OCI-LY1 (cell line): Measurements from ENCODE around the gene PCAT7.

Source experiments
- H2AFZ ChIP-seq: fragments of 200-600 bp; sonication (generic), shearing (Covaris generic); 2 replicates; pipeline ENCODE4 v1.6.0; 2014; ENCODE audit warnings: antibody characterized with exemption, mild to moderate bottlenecking, low read length
- H3F3A ChIP-seq: fragments of 200-600 bp; sonication (generic), shearing (Covaris generic); 2 replicates; pipeline ENCODE4 v1.6.0; 2014; ENCODE audit warnings: mild to moderate bottlenecking, antibody characterized with exemption, low read length, moderate library complexity; ENCODE audit not compliant: insufficient read depth
- H3K27ac ChIP-seq: fragments of 200-600 bp; sonication (generic); 2 replicates; pipeline ENCODE4 v1.5.1; 2014; ENCODE audit warnings: low read length, mixed run types, mild to moderate bottlenecking, low read depth; ENCODE audit not compliant: poor library complexity, severe bottlenecking
- H3K27me3 ChIP-seq: fragments of 200-600 bp; sonication (generic); 2 replicates; pipeline ENCODE4 v1.6.0; 2014; ENCODE audit warnings: antibody characterized with exemption, mild to moderate bottlenecking, low read length, moderate library complexity; ENCODE audit not compliant: insufficient read depth
- H3K36me3 ChIP-seq: fragments of 200-600 bp; sonication (generic); 2 replicates; pipeline ENCODE4 v1.6.1; 2014; ENCODE audit warnings: mild to moderate bottlenecking, antibody characterized with exemption, low read length, moderate library complexity, mixed read lengths; ENCODE audit not compliant: insufficient read depth
- H3K4me1 ChIP-seq: fragments of 200-600 bp; sonication (generic); 2 replicates; pipeline ENCODE4 v1.5.1; 2014; ENCODE audit warnings: mild to moderate bottlenecking, low read length, moderate library complexity; ENCODE audit not compliant: insufficient read depth, severe bottlenecking
- H3K4me2 ChIP-seq: fragments of 200-600 bp; sonication (generic), shearing (Covaris generic); 2 replicates; pipeline ENCODE4 v1.6.1; 2014; ENCODE audit warnings: low read length
- H3K4me3 ChIP-seq: fragments of 200-600 bp; sonication (generic); 2 replicates; pipeline ENCODE4 v1.5.1; 2014; ENCODE audit warnings: low read length, low read depth, mild to moderate bottlenecking, mixed read lengths; ENCODE audit not compliant: poor library complexity, severe bottlenecking
- H3K79me2 ChIP-seq: fragments of 200-600 bp; shearing (Covaris generic); 2 replicates; pipeline ENCODE4 v1.6.1; 2016; ENCODE audit warnings: mixed run types, low read length, mixed read lengths; ENCODE audit not compliant: insufficient read depth
- H3K9ac ChIP-seq: fragments of 200-600 bp; sonication (generic), shearing (Covaris generic); 2 replicates; pipeline ENCODE4 v1.6.1; 2014; ENCODE audit warnings: mild to moderate bottlenecking, low read length, mixed read lengths
- H3K9me2 ChIP-seq: fragments of 200-600 bp; sonication (generic), shearing (Covaris generic); 2 replicates; pipeline ENCODE4 v1.6.1; 2014; ENCODE audit warnings: low read depth, mild to moderate bottlenecking, low read length, mixed read lengths
- H3K9me3 ChIP-seq: fragments of 200-600 bp; shearing (Covaris generic); 2 replicates; pipeline ENCODE4 v1.6.1; 2014; ENCODE audit warnings: low read length, mixed read lengths
- H4K20me1 ChIP-seq: fragments of 200-600 bp; sonication (generic), shearing (Covaris generic); 2 replicates; pipeline ENCODE4 v1.6.0; 2016; ENCODE audit warnings: mild to moderate bottlenecking, low read length; ENCODE audit not compliant: insufficient read depth
- CTCF ChIP-seq: fragments of 200-600 bp; sonication (generic), shearing (Covaris generic); IDR thresholded peaks from 2 replicates; pipeline ENCODE4 v1.5.1; 2017; ENCODE audit warnings: mild to moderate bottlenecking, antibody characterized with exemption, low read length, moderate library complexity, mixed read lengths
- EZH2 ChIP-seq: fragments of 200-600 bp; sonication (generic), shearing (Covaris generic); IDR thresholded peaks from 2 replicates; pipeline ENCODE4 v1.8.0; 2017; ENCODE audit warnings: borderline replicate concordance, mixed run types, mild to moderate bottlenecking, antibody characterized with exemption, low read length, moderate library complexity, mixed read lengths

The PCAT7 gene

DNA sequence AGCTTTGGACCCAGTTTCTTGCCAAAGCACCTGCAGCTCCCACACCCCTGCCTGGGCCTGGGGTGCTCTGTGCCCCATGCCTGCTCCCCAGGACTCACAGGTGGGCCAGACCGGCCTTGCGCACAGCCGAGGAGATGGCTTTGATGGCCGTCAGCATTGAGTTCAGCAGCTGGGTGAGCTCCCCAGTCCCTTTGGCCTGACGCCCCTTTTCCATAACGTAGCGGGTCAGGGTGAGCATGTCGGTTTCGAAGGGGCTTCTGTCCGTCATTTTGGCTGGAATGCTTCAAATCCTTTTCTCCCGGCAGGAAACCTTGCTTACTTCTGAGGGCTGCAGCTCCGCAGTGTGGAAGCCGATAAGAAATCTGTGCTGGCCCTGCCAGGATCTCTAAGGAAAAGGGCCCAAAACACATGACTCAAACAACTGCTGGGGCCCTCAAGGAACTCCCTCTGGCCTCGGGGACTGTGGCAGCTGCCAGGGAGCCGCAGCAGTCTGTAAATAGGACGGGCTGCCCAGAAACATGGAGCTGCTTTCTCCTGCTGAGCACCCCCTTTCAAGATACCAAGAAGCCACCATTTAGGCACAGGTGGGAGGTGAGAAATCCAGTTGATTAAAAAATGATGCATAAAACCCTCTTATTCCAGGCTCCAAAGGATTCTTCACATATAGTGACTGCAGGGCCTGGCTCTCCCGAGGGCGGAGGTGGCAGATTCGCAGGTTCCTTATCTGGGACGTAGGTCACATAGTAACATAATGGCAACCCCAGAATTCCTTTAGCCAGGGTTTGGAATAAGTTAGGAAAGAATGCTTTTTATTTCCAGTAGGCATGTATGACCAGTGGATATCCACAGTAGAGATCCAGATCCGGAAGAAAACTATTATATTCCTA, 38.8 kb downstream of the PCAT7 start, which contains the start of gene FBP2:
FBP2 (minus strand) TSS at position 366 of the 887 bp plus-strand sequence; CDS start at position 268, 98 bp downstream.
- H2AFZ ChIP-seq, result no peak within 1 kb of the TSS
- H3K9ac ChIP-seq, result no peak within 1 kb of the TSS
- H3K9me3 ChIP-seq, result no peaks in the 10 kb centered on the region
- H3K79me2 ChIP-seq, result no peaks in the 10 kb centered on the region
- H3K27me3 ChIP-seq, result peaks cover 10% of the 10 kb centered on the region; the same call in 1 of the 2 replicates
- no peak within 1 kb of the TSS for H3K27ac ChIP-seq
- no peaks in the 10 kb centered on the region for H4K20me1 ChIP-seq
- no peaks in the 10 kb centered on the region for H3F3A ChIP-seq
- H3K36me3 ChIP-seq, result no peaks in the 10 kb centered on the region
- no peak within 1 kb of the TSS for H3K4me3 ChIP-seq
- H3K4me1 ChIP-seq, result peaks cover 4% of the 10 kb centered on the region
- no peaks in the 10 kb centered on the region for H3K9me2 ChIP-seq
- H3K4me2 ChIP-seq, result no peak within 1 kb of the TSS
- TF ChIP-seq CTCF (no peak), EZH2 (no peak)

GRCh38 chr9:94599102-94599501, 44.2 kb downstream of the PCAT7 start:
- H3K4me1 ChIP-seq, result peaks cover 33% of the 10 kb centered on the region

GRCh38 chr9:94600258-94600657, 45.4 kb downstream of the PCAT7 start:
- Histone ChIP-seq H3K4me1 (peaks cover 34% of the 10 kb centered on the region), H3K79me2 (no peaks in the 10 kb centered on the region), H3K9me3 (no peaks in the 10 kb centered on the region), H3F3A (no peaks in the 10 kb centered on the region), H3K27ac (peak overlapping the region; percentile 61), H3K9me2 (no peaks in the 10 kb centered on the region), H3K9ac (no peak overlapping the region), H3K4me3 (no peak overlapping the region), H3K27me3 (no peaks in the 10 kb centered on the region), H3K4me2 (peak overlapping the region; percentile 15; the same call in 1 of the 2 replicates), H4K20me1 (no peaks in the 10 kb centered on the region), H3K36me3 (no peaks in the 10 kb centered on the region), H2AFZ (no peak overlapping the region)
- TF ChIP-seq EZH2 (no peak), CTCF (no peak)

More at GRCh38 chr9:94599102-94599501, 44.2 kb downstream of the PCAT7 start:
- Histone ChIP-seq H3F3A (no peaks in the 10 kb centered on the region), H3K4me3 (no peak overlapping the region), H3K27me3 (no peaks in the 10 kb centered on the region), H3K9me3 (no peaks in the 10 kb centered on the region), H3K4me2 (no peak overlapping the region), H3K9ac (no peak overlapping the region), H3K79me2 (no peaks in the 10 kb centered on the region), H4K20me1 (no peaks in the 10 kb centered on the region), H2AFZ (no peak overlapping the region), H3K36me3 (no peaks in the 10 kb centered on the region), H3K27ac (peak overlapping the region; percentile 3), H3K9me2 (no peaks in the 10 kb centered on the region)
- no peak for TF ChIP-seq EZH2
- TF ChIP-seq CTCF, result no peak
